CD8-positive, alpha-beta memory T cell (primary cell): Measurements from ENCODE around the gene GJC1. TPM values are rescaled to one million over a fixed set of nuclear protein-coding genes. Genes with fewer than 3 reads are reported as not detected.

Experiments used
- CTCF ChIA-PET: fragments of 350-600 bp; sonication (Branson Sonifier 250); formaldehyde crosslinking; loops from one replicate; lab custom pipeline; 2021; ENCODE audit warnings: antibody characterized with exemption; lab: Charles Lee
- POLR2A ChIA-PET: fragments of 350-600 bp; sonication (Branson Sonifier 250); formaldehyde crosslinking; loops from one replicate; lab custom pipeline; 2021; ENCODE audit warnings: antibody characterized with exemption; lab: Charles Lee
- DNase-seq, 5 donors: peaks; one replicate each; pipeline versions ENCODE4 v3.0.0 to v3.0.0-alpha.2; 2020 to 2022; ENCODE audit warnings: mixed read lengths in 1 of 5
- H3K27ac ChIP-seq: one replicate; pipeline ENCODE4 v1.7.0; 2013; ENCODE audit warnings: low read depth, mild to moderate bottlenecking, low read length, moderate library complexity
- H3K27me3 ChIP-seq: 2 replicates; pipeline ENCODE4 v1.7.0; 2013; ENCODE audit warnings: low read length, mild to moderate bottlenecking; ENCODE audit not compliant: insufficient read depth, poor library complexity, severe bottlenecking
- H3K36me3 ChIP-seq: 2 replicates; pipeline ENCODE4 v1.7.0; 2013; ENCODE audit warnings: mild to moderate bottlenecking, low read length, moderate library complexity; ENCODE audit not compliant: insufficient read depth
- H3K4me1 ChIP-seq: 2 replicates; pipeline ENCODE4 v1.7.0; 2013; ENCODE audit warnings: mild to moderate bottlenecking, low read length, moderate library complexity; ENCODE audit not compliant: insufficient read depth
- H3K4me3 ChIP-seq: 2 replicates; pipeline ENCODE4 v1.7.0; 2013; ENCODE audit warnings: mild to moderate bottlenecking, low read length
- H3K9me3 ChIP-seq: 2 replicates; pipeline ENCODE4 v1.7.0; 2013; ENCODE audit warnings: mild to moderate bottlenecking, low read length
- H3K27ac Mint-ChIP-seq, 8 donors: one replicate each; pipeline ENCODE4 v1.8.0; 2020 to 2021; ENCODE audit warnings: mixed read lengths in 8 of 8, mild to moderate bottlenecking in 6 of 8, inconsistent platforms in 3 of 8, moderate library complexity in 3 of 8
- H3K27me3 Mint-ChIP-seq, 2 donors: one replicate each; pipeline ENCODE4 v1.8.0; 2020 to 2021; ENCODE audit warnings: mixed read lengths in 2 of 2, mild to moderate bottlenecking in 1 of 2, moderate library complexity in 1 of 2
- H3K36me3 Mint-ChIP-seq, 3 donors: one replicate each; pipeline ENCODE4 v1.8.0; 2020 to 2021; ENCODE audit warnings: mixed read lengths in 3 of 3, inconsistent platforms in 1 of 3, mild to moderate bottlenecking in 1 of 3
- H3K4me1 Mint-ChIP-seq, 3 donors: one replicate each; pipeline ENCODE4 v1.8.0; 2020 to 2021; ENCODE audit warnings: mixed read lengths in 3 of 3, inconsistent platforms in 1 of 3, mild to moderate bottlenecking in 1 of 3
- H3K4me3 Mint-ChIP-seq, 7 donors: one replicate each; pipeline ENCODE4 v1.8.0; 2020 to 2021; ENCODE audit warnings: mixed read lengths in 7 of 7, mild to moderate bottlenecking in 6 of 7, moderate library complexity in 4 of 7, inconsistent platforms in 2 of 7
- H3K9me3 Mint-ChIP-seq, 5 donors: one replicate each; pipeline ENCODE4 v1.8.0; 2020 to 2022; ENCODE audit warnings: mixed read lengths in 5 of 5, mild to moderate bottlenecking in 3 of 5, moderate library complexity in 2 of 5, inconsistent platforms in 1 of 5
- polyA plus RNA-seq: library from polyadenylated mRNA; unstranded; fragments of 300-500 nt; fragmentation: Illumina TruSeq; gene quantifications from one replicate; pipeline ENCODE4 v1.2.3, GENCODE V29; 2021
- total RNA-seq, 2 experiments: library from RNA; stranded (reverse); gene quantifications; one replicate each; pipeline ENCODE4 v1.2.3, GENCODE V29; 2021

GJC1 gene
- total RNA-seq (10 to 100 TPM in 1 of 2 experiments, 1 to 10 TPM in 1; 9.4 to 10.2 TPM), polyA plus RNA-seq (not detected)

GRCh38 chr17:44829523-44830358, at the start of gene GJC1:
Gene GJC1 (minus strand): TSS chr17:44830287. CDS start chr17:44805817, 24,470 bp downstream.
- peaks cover 61 to 66% of the 10 kb centered on the region in 2 donors for H3K27me3 Mint-ChIP-seq
- peaks cover 10 to 16% (median 11%) of the 10 kb centered on the region in 3 donors for H3K4me1 Mint-ChIP-seq
- Histone ChIP-seq H3K4me3 (peak within 1 kb of the TSS; percentile 4), H3K36me3 (no peaks in the 10 kb centered on the region), H3K9me3 (no peaks in the 10 kb centered on the region), H3K27me3 (peaks cover 35% of the 10 kb centered on the region), H3K27ac (no peak within 1 kb of the TSS), H3K4me1 (peaks cover 12% of the 10 kb centered on the region)
- H3K27ac Mint-ChIP-seq = peak within 1 kb of the TSS in 2 of 8 donors; percentile 32 to 60
- peak within 1 kb of the TSS; percentile 76 to 86 (median 81) for H3K4me3 Mint-ChIP-seq
- peak in 1 of 5 donors; percentile 17 for DNase-seq
- no peaks in the 10 kb centered on the region for H3K9me3 Mint-ChIP-seq
- peaks cover 0 to 2% (median 0%) of the 10 kb centered on the region in 3 donors for H3K36me3 Mint-ChIP-seq
- ChIA-PET POLR2A (no interaction called here), CTCF (no interaction called here)

DNA sequence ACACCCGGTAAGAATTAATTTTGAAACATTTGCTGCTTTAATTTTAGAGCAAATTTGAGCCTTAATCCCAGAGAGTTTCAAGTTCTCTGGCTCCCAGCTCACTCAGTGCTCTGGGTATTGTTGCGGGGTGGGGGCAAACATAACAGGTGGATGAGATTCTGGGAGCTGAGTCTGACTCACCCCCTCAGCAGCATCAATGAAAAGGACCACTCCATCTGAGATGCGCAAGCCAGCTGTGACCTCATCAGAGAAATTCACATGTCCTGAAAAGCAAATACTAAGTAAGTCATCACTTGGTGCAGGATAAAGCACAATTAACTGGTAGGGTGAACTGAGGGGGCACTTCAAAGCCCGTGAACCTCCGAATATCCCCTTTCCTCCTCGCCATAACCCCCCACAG, 49.3 kb upstream of the GJC1 start:
- CTCF ChIA-PET = interaction anchor here (1.0 to 3.0 kb wide), 2 partner anchors 14 to 105 kb away, joined by 3 to 17 read pairs; no protein-coding TSS in a partner anchor
- no peak for DNase-seq
- Histone ChIP-seq H3K36me3 (peaks cover 72% of the 10 kb centered on the region), H3K9me3 (no peaks in the 10 kb centered on the region), H3K27me3 (no peaks in the 10 kb centered on the region), H3K27ac (no peak overlapping the region), H3K4me3 (no peak overlapping the region), H3K4me1 (no peaks in the 10 kb centered on the region)
- Mint-ChIP-seq H3K4me1 (peaks cover 0 to 4% (median 3%) of the 10 kb centered on the region in 3 donors), H3K36me3 (peaks cover 20 to 83% (median 27%) of the 10 kb centered on the region in 3 donors), H3K27ac (peak overlapping the region in 1 of 8 donors; percentile 76), H3K9me3 (no peaks in the 10 kb centered on the region), H3K27me3 (no peaks in the 10 kb centered on the region), H3K4me3 (no peak overlapping the region)
- POLR2A ChIA-PET = interaction anchor here (0.7 kb wide), 1 partner anchor 19 kb away, joined by 3 read pairs; no protein-coding TSS in a partner anchor

GRCh38 chr17:44878627-44879221, 48.6 kb upstream of the GJC1 start:
- H3K4me1 Mint-ChIP-seq = peaks cover 0 to 4% (median 3%) of the 10 kb centered on the region in 3 donors
- H3K27me3 Mint-ChIP-seq = no peaks in the 10 kb centered on the region
- CTCF ChIA-PET = interaction anchor here (1.0 to 3.0 kb wide), 2 partner anchors 13 to 104 kb away, joined by 3 to 17 read pairs; no protein-coding TSS in a partner anchor
- peak in 1 of 5 donors; percentile 13 for DNase-seq
- no peak overlapping the region for H3K4me3 ChIP-seq
- H3K4me1 ChIP-seq = no peaks in the 10 kb centered on the region
- H3K27ac ChIP-seq = no peak overlapping the region
- no peaks in the 10 kb centered on the region for H3K27me3 ChIP-seq
- no peaks in the 10 kb centered on the region for H3K9me3 Mint-ChIP-seq
- H3K36me3 ChIP-seq = peaks cover 72% of the 10 kb centered on the region
- no peak overlapping the region for H3K4me3 Mint-ChIP-seq
- peaks cover 23 to 85% (median 29%) of the 10 kb centered on the region in 3 donors for H3K36me3 Mint-ChIP-seq
- POLR2A ChIA-PET = no interaction called here
- no peaks in the 10 kb centered on the region for H3K9me3 ChIP-seq
- H3K27ac Mint-ChIP-seq = peak overlapping the region in 2 of 8 donors; percentile 2 to 65

DNA sequence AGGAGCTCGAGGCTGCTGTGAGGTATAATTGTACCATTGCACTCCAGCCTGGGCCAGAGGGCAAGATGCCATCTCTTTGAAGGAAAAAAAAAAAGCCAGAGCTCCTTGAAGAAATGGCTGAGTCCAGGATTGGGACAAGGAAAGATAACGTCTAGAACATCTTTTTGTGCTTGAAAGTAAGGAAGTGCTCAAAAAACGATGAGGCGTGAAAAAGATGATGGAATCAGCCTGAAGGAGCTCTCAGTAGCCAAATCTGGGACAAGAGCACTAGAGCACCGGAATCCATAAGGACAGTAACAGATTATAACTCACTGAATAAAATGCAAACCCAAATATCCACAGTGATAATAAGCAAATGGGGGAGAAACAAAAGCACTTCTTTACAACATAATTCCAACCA, 47.0 kb upstream of the GJC1 start:
- ChIA-PET CTCF (interaction anchor here (0.7 to 3.0 kb wide), 5 partner anchors 10 to 344 kb away, joined by 3 to 17 read pairs (median 5); no protein-coding TSS in a partner anchor), POLR2A (no interaction called here)
- no peaks in the 10 kb centered on the region for H3K9me3 ChIP-seq
- H3K27me3 ChIP-seq = no peaks in the 10 kb centered on the region
- Mint-ChIP-seq H3K27me3 (no peaks in the 10 kb centered on the region), H3K36me3 (peaks cover 12 to 83% (median 21%) of the 10 kb centered on the region in 3 donors), H3K4me3 (no peak overlapping the region), H3K9me3 (no peaks in the 10 kb centered on the region), H3K4me1 (peaks cover 0 to 3% (median 2%) of the 10 kb centered on the region in 3 donors), H3K27ac (no peak overlapping the region)
- H3K4me1 ChIP-seq = no peaks in the 10 kb centered on the region
- DNase-seq = no peak
- no peak overlapping the region for H3K4me3 ChIP-seq
- H3K27ac ChIP-seq = no peak overlapping the region
- H3K36me3 ChIP-seq = peaks cover 69% of the 10 kb centered on the region

DNA sequence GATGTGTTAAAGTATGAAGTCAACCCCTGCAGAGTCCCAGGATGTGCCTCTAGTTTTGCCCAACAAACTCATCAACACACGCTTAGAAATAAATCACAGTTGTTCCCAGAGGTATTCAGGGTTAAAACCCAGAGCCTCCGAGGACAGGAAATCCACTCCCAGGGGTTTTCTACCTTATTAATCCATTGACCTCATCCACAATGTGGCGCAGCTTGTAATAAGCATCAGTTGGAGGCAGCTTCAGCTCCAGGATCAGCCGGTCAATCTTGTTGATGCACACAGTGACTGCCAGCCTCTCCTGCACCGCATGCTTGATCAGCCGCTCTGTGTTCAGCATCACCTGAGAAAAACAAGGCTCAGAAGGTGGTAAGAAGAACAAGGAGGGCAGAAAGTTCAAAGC, 45.7 kb upstream of the GJC1 start:
- DNase-seq = no peak
- Histone ChIP-seq H3K9me3 (no peaks in the 10 kb centered on the region), H3K36me3 (peaks cover 65% of the 10 kb centered on the region), H3K27ac (no peak overlapping the region), H3K4me1 (no peaks in the 10 kb centered on the region), H3K4me3 (no peak overlapping the region), H3K27me3 (no peaks in the 10 kb centered on the region)
- no peaks in the 10 kb centered on the region for H3K9me3 Mint-ChIP-seq
- no peak overlapping the region for H3K27ac Mint-ChIP-seq
- ChIA-PET POLR2A (no interaction called here), CTCF (no interaction called here)
- H3K27me3 Mint-ChIP-seq = no peaks in the 10 kb centered on the region
- H3K4me1 Mint-ChIP-seq = peaks cover 0 to 3% (median 2%) of the 10 kb centered on the region in 3 donors
- H3K4me3 Mint-ChIP-seq = no peak overlapping the region
- peaks cover 12 to 80% (median 27%) of the 10 kb centered on the region in 3 donors for H3K36me3 Mint-ChIP-seq

- no peak overlapping the region for H3K27ac ChIP-seq
- ChIA-PET POLR2A (no interaction called here), CTCF (no interaction called here)
- H3K4me3 ChIP-seq = no peak overlapping the region
- peaks cover 65% of the 10 kb centered on the region for H3K36me3 ChIP-seq
- Mint-ChIP-seq H3K9me3 (no peaks in the 10 kb centered on the region), H3K4me1 (no peaks in the 10 kb centered on the region), H3K36me3 (peaks cover 4 to 81% (median 28%) of the 10 kb centered on the region in 3 donors), H3K4me3 (no peak overlapping the region), H3K27ac (peak overlapping the region in 1 of 8 donors; percentile 32), H3K27me3 (no peaks in the 10 kb centered on the region)
- DNase-seq = no peak
- H3K9me3 ChIP-seq = no peaks in the 10 kb centered on the region
- H3K27me3 ChIP-seq = no peaks in the 10 kb centered on the region
- H3K4me1 ChIP-seq = no peaks in the 10 kb centered on the region
Observed at GRCh38 chr17:44872131-44872768, 42.2 kb upstream of the GJC1 start.

DNA sequence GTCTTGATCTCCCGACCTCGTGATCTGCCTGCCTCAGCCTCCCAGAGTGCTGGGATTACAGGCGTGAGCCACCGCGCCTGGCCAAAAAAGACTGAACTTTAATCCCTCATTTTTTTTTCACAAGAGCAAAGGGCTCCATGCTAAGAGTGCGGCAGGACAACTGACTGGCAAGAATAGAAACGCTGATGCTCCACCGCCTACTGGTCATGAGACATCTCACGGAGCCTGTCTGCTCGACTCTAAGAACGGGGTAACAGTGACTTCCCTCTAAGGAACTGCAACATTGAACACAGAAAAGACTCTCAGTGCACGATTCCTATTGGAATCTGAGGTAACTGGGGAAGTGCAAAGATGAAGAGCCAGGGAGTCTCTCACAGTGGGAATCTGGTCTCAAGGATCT, 41.5 kb upstream of the GJC1 start:
- no peaks in the 10 kb centered on the region for H3K4me1 Mint-ChIP-seq
- POLR2A ChIA-PET = no interaction called here
- H3K27me3 ChIP-seq = no peaks in the 10 kb centered on the region
- H3K36me3 Mint-ChIP-seq = peaks cover 4 to 82% (median 25%) of the 10 kb centered on the region in 3 donors
- CTCF ChIA-PET = interaction anchor here (1.4 kb wide), 1 partner anchor 96 kb away, joined by 3 read pairs; no protein-coding TSS in a partner anchor
- H3K9me3 Mint-ChIP-seq = no peaks in the 10 kb centered on the region
- H3K4me3 ChIP-seq = no peak overlapping the region
- H3K27me3 Mint-ChIP-seq = no peaks in the 10 kb centered on the region
- H3K36me3 ChIP-seq = peaks cover 67% of the 10 kb centered on the region
- H3K4me3 Mint-ChIP-seq = no peak overlapping the region
- peak overlapping the region in 2 of 8 donors; percentile 8 to 43 for H3K27ac Mint-ChIP-seq
- no peak overlapping the region for H3K27ac ChIP-seq
- H3K4me1 ChIP-seq = no peaks in the 10 kb centered on the region
- H3K9me3 ChIP-seq = no peaks in the 10 kb centered on the region
- no peak for DNase-seq
